WTC11 (cell line): ENCODE measurements around the gene TSPYL2. TPM values are rescaled to one million over a fixed set of nuclear protein-coding genes. Genes with fewer than 3 reads are reported as not detected.
A peak's percentile ranks its signal among the peaks of the same experiment; 100 is the strongest.

Source experiments
- ATAC-seq: fragments of 200-7000 bp; cut with Tn5 transposase; 2 replicates; pipeline ENCODE4 v1.10.0; 2021; ENCODE audit warnings: mild to moderate bottlenecking, moderate library complexity
- CTCF ChIA-PET: fragments of 300-600 bp; sonication (Branson Sonifier 250); formaldehyde crosslinking; loops from one replicate; lab custom pipeline; 2021; ENCODE audit warnings: antibody characterized with exemption; lab: Charles Lee
- POLR2A ChIA-PET: fragments of 350-600 bp; sonication (Branson Sonifier 250); formaldehyde crosslinking; loops from one replicate; lab custom pipeline; 2021; ENCODE audit warnings: antibody characterized with exemption; lab: Charles Lee
- DNase-seq: peaks from one replicate; pipeline ENCODE4 v3.0.0; 2021; ENCODE audit warnings: low spot score
- H3K27ac Mint-ChIP-seq: 2 replicates; pipeline ENCODE4 v1.8.0; 2021; ENCODE audit warnings: mixed read lengths
- H3K27me3 Mint-ChIP-seq: 2 replicates; pipeline ENCODE4 v1.8.0; 2021; ENCODE audit warnings: low read depth, mild to moderate bottlenecking, moderate library complexity, mixed read lengths
- H3K36me3 Mint-ChIP-seq: 2 replicates; pipeline ENCODE4 v1.8.0; 2021; ENCODE audit warnings: mixed read lengths
- H3K4me1 Mint-ChIP-seq: 2 replicates; pipeline ENCODE4 v1.8.0; 2022; ENCODE audit warnings: mixed read lengths
- H3K4me3 Mint-ChIP-seq: 2 replicates; pipeline ENCODE4 v1.8.0; 2021; ENCODE audit warnings: mild to moderate bottlenecking, moderate library complexity, mixed read lengths
- H3K9me3 Mint-ChIP-seq: 2 replicates; pipeline ENCODE4 v1.8.0; 2021; ENCODE audit warnings: mixed read lengths
- EMX1 ChIP-seq: fragments of 250-450 bp; sonication (Bioruptor Pico); IDR thresholded peaks from 2 replicates; pipeline ENCODE4 v1.8.0; 2021; ENCODE audit warnings: mild to moderate bottlenecking
- ETV6 ChIP-seq: sonication (generic); formaldehyde crosslinking; IDR thresholded peaks from 2 replicates; pipeline ENCODE4 v1.8.1; 2022; ENCODE audit warnings: mild to moderate bottlenecking, missing genetic modification reagents
- FOXP4 ChIP-seq: sonication (generic); formaldehyde crosslinking; IDR thresholded peaks from 2 replicates; pipeline ENCODE4 v1.8.0; 2022; ENCODE audit warnings: mild to moderate bottlenecking, missing genetic modification reagents
- JAZF1 ChIP-seq: fragments of 250-450 bp; sonication (Bioruptor Pico); IDR thresholded peaks from 2 replicates; pipeline ENCODE4 v1.9.0; 2021; ENCODE audit warnings: moderate library complexity, mild to moderate bottlenecking, inconsistent platforms
- KAT7 ChIP-seq: sonication (generic); formaldehyde crosslinking; IDR thresholded peaks from 2 replicates; pipeline ENCODE4 v1.8.1; 2023; ENCODE audit warnings: missing genetic modification reagents, mild to moderate bottlenecking, borderline replicate concordance
- RELA ChIP-seq: sonication (generic); formaldehyde crosslinking; IDR thresholded peaks from 2 replicates; pipeline ENCODE4 v1.8.1; 2022; ENCODE audit warnings: missing genetic modification reagents, mild to moderate bottlenecking, borderline replicate concordance
- USF2 ChIP-seq: sonication (generic); formaldehyde crosslinking; IDR thresholded peaks from 2 replicates; pipeline ENCODE4 v1.8.1; 2023; ENCODE audit warnings: mild to moderate bottlenecking, missing genetic modification reagents, moderate library complexity
- ZNF232 ChIP-seq: sonication (generic); formaldehyde crosslinking; IDR thresholded peaks from 2 replicates; pipeline ENCODE4 v1.8.0; 2022; ENCODE audit warnings: mild to moderate bottlenecking, missing genetic modification reagents
- ZNF263 ChIP-seq: sonication (generic); formaldehyde crosslinking; IDR thresholded peaks from 2 replicates; pipeline ENCODE4 v1.8.1; 2022; ENCODE audit warnings: low read depth, mild to moderate bottlenecking, moderate library complexity, missing genetic modification reagents
- ZNF396 ChIP-seq: fragments of 250-450 bp; sonication (Bioruptor Pico); IDR thresholded peaks from 2 replicates; pipeline ENCODE4 v1.8.0; 2021; ENCODE audit warnings: mild to moderate bottlenecking, moderate library complexity, borderline replicate concordance
- ZNF671 ChIP-seq: fragments of 250-450 bp; sonication (Bioruptor Pico); IDR thresholded peaks from 2 replicates; pipeline ENCODE4 v1.8.0; 2021; ENCODE audit warnings: mild to moderate bottlenecking
- total RNA-seq: library from RNA; stranded (reverse); gene quantifications from 3 replicates; pipeline ENCODE4 v1.2.3, GENCODE V29; 2021
- TF ChIP-seq, protein P1 (sequence below): sonication (generic); formaldehyde crosslinking; IDR thresholded peaks from 2 replicates; pipeline ENCODE4 v1.8.0; 2022; ENCODE audit warnings: mild to moderate bottlenecking, missing genetic modification reagents
- TF ChIP-seq, protein P2 (sequence below): fragments of 250-450 bp; sonication (Bioruptor Pico); IDR thresholded peaks from 2 replicates; pipeline ENCODE4 v2.1.2; 2022; ENCODE audit warnings: mild to moderate bottlenecking, moderate library complexity
- TF ChIP-seq, protein P3 (sequence below): sonication (generic); formaldehyde crosslinking; conservative IDR thresholded peaks from 2 replicates; pipeline ENCODE4 v1.8.1; 2022; ENCODE audit warnings: mild to moderate bottlenecking, missing genetic modification reagents
- TF ChIP-seq, protein P4 (sequence below): sonication (generic); formaldehyde crosslinking; IDR thresholded peaks from 2 replicates; pipeline ENCODE4 v1.8.1; 2022; ENCODE audit warnings: low read depth, missing genetic modification reagents, borderline replicate concordance
- TF ChIP-seq, protein P5 (sequence below): fragments of 250-450 bp; sonication (Bioruptor Pico); conservative IDR thresholded peaks from 2 replicates; pipeline ENCODE4 v1.9.0; 2021; ENCODE audit warnings: mild to moderate bottlenecking
- TF ChIP-seq, protein P6 (sequence below): fragments of 250-450 bp; sonication (Bioruptor Pico); IDR thresholded peaks from 2 replicates; pipeline ENCODE4 v1.9.0; 2021; ENCODE audit warnings: moderate library complexity, mild to moderate bottlenecking, inconsistent platforms, borderline replicate concordance

Gene TSPYL2
- total RNA-seq, 1 experiment from 2014 or later = 14.6 TPM

- ATAC-seq = peak; percentile 17; the same call in 1 of the 2 replicates
- H3K4me3 Mint-ChIP-seq = no peak overlapping the region
These were observed 9.0 kb upstream of the TSPYL2 start for GRCh38 chrX:53073115-53073586.

More at GRCh38 chrX:53073115-53073586, 9.0 kb upstream of the TSPYL2 start:
- DNase-seq = no peak
- Mint-ChIP-seq H3K36me3 (no peaks in the 10 kb centered on the region), H3K4me1 (peaks cover 14% of the 10 kb centered on the region), H3K27me3 (no peaks in the 10 kb centered on the region; the same call in 1 of the 2 replicates), H3K27ac (peak overlapping the region; percentile 64; the same call in 1 of the 2 replicates), H3K9me3 (no peaks in the 10 kb centered on the region)
- POLR2A ChIA-PET = interaction anchor here (0.8 kb wide), 1 partner anchor 9 kb away, joined by 3 read pairs; the partner anchor contains the start of gene TSPYL2
- CTCF ChIA-PET = interaction anchor here (0.7 to 2.0 kb wide), 4 partner anchors 14 to 409 kb away, joined by 3 to 9 read pairs (median 4); no protein-coding TSS in a partner anchor
- TF ChIP-seq USF2 (CRISPR knock-in tag) (no peak), FOXP4 (no peak), KAT7 (CRISPR knock-in tag) (no peak), EMX1 (CRISPR knock-in tag) (no peak), ETV6 (CRISPR knock-in tag) (no peak), ZNF263 (CRISPR knock-in tag) (no peak), RELA (CRISPR knock-in tag) (no peak), ZNF232 (CRISPR knock-in tag) (no peak), ZNF396 (CRISPR knock-in tag) (no peak), JAZF1 (CRISPR knock-in tag) (no peak), ZNF671 (CRISPR knock-in tag) (no peak)
- TF ChIP-seq, protein P1, sequence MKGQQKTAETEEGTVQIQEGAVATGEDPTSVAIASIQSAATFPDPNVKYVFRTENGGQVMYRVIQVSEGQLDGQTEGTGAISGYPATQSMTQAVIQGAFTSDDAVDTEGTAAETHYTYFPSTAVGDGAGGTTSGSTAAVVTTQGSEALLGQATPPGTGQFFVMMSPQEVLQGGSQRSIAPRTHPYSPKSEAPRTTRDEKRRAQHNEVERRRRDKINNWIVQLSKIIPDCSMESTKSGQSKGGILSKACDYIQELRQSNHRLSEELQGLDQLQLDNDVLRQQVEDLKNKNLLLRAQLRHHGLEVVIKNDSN (CRISPR knock-in tag) = no peak
- TF ChIP-seq, protein P2, sequence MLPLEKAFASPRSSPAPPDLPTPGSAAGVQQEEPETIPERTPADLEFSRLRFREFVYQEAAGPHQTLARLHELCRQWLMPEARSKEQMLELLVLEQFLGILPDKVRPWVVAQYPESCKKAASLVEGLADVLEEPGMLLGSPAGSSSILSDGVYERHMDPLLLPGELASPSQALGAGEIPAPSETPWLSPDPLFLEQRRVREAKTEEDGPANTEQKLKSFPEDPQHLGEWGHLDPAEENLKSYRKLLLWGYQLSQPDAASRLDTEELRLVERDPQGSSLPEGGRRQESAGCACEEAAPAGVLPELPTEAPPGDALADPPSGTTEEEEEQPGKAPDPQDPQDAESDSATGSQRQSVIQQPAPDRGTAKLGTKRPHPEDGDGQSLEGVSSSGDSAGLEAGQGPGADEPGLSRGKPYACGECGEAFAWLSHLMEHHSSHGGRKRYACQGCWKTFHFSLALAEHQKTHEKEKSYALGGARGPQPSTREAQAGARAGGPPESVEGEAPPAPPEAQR (CRISPR knock-in tag) = no peak
- TF ChIP-seq, protein P3, sequence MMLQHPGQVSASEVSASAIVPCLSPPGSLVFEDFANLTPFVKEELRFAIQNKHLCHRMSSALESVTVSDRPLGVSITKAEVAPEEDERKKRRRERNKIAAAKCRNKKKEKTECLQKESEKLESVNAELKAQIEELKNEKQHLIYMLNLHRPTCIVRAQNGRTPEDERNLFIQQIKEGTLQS = no peak
- TF ChIP-seq, protein P4, sequence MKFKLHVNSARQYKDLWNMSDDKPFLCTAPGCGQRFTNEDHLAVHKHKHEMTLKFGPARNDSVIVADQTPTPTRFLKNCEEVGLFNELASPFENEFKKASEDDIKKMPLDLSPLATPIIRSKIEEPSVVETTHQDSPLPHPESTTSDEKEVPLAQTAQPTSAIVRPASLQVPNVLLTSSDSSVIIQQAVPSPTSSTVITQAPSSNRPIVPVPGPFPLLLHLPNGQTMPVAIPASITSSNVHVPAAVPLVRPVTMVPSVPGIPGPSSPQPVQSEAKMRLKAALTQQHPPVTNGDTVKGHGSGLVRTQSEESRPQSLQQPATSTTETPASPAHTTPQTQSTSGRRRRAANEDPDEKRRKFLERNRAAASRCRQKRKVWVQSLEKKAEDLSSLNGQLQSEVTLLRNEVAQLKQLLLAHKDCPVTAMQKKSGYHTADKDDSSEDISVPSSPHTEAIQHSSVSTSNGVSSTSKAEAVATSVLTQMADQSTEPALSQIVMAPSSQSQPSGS (CRISPR knock-in tag) = no peak
- TF ChIP-seq, protein P5, sequence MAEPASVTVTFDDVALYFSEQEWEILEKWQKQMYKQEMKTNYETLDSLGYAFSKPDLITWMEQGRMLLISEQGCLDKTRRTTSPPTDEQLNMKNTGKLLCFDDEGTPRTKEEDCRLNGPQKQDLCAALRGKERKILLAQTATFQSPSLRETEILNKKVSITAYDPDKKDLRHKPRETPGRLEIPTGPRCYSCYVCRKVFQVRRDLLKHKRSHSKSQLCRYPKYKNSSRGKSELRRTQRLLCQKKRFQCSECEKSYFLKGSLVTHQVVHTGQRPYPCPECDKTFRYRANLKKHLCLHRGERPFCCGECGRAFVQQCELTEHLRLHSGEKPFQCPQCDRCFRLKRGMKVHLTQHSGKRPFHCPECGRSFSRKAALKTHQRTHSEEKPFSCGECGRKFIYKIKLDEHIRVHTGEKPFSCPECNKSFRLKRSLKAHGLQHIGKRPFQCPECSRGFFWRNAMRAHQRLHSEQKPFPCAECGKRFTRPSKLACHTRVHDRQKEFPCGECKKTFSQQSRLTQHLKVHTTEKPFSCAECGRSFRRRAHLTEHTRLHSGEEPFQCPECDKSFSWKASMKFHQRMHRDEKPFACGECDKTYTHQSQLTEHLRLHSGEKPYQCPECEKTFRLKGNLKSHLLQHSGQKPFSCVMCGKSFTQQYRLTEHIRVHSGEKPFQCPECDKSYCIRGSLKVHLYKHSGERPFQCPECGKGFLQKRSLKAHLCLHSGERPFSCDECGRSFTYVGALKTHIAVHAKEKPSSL (CRISPR knock-in tag) = no peak
- TF ChIP-seq, protein P6, sequence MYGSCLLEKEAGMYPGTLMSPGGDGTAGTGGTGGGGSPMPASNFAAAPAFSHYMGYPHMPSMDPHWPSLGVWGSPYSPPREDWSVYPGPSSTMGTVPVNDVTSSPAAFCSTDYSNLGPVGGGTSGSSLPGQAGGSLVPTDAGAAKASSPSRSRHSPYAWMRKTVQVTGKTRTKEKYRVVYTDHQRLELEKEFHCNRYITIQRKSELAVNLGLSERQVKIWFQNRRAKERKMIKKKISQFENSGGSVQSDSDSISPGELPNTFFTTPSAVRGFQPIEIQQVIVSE = no peak
